ENCODE data around the gene DGKQ.

Gene DGKQ

DNA sequence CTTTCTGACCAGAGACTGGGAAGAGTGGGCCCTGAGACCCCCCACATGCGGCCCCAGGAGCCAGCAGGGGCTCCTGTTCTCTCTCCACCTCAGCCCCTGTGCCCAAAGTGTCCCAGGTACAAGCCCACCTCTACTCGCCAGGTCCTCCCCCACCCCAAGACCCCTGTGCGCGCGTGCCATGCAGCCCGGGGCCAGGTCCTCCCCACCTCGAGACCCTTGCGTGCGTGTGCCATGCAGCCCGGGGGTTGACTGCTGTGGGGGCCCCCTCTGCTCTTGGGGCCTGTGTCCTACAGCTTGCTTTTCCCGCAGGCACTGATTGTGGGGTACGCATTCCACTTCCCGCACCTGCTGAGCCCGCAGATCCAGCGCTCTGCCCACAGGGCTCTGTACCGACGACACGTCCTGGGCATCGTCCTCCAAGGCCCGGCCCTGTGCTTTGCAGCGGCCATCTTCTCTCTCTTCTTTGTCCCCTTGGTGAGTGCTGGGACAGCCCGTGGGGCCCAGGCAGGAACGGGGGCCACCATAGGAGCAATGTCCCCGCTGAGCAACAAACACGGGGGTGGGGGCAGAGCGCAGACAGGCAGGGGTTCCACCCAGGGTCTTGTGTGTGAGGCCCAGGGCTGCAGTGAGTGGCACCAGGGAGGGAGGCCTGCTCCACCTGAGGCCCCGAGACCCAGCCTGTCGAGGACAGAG is 20.3 kb downstream of the DGKQ start:
- no peak overlapping the region for H3K9ac ChIP-seq (ENCODE audit: low read length)
- no peaks in the 10 kb centered on the region for H3K9me2 ChIP-seq (replicated peaks; ENCODE audit: insufficient read depth, low read length)
- no peak overlapping the region for H2AFZ ChIP-seq (ENCODE audit: low read length)
- H3K9me3 ChIP-seq (replicated peaks; ENCODE audit: insufficient read depth, low read length) = no peaks in the 10 kb centered on the region
- DNase-seq = no peak
- H3K27ac ChIP-seq (ENCODE audit: low read length) = no peak overlapping the region
- no peaks in the 10 kb centered on the region for H4K20me1 ChIP-seq (ENCODE audit: insufficient read depth, low read length)
- H3K79me2 ChIP-seq (ENCODE audit: low read length) = no peaks in the 10 kb centered on the region
- no peaks in the 10 kb centered on the region for H3F3A ChIP-seq (ENCODE audit: insufficient read depth, low read length)
- no peak overlapping the region for H3K4me3 ChIP-seq (ENCODE audit: low read length)
- no peaks in the 10 kb centered on the region for H3K4me1 ChIP-seq (ENCODE audit: low read length)
- no peaks in the 10 kb centered on the region for H3K27me3 ChIP-seq (replicated peaks; ENCODE audit: insufficient read depth, low read length)
- TF ChIP-seq EZH2 (optimal IDR thresholded peaks at IDR 0.05; ENCODE audit: low read depth, low read length) = no peak
- TF ChIP-seq EZH2phosphoT487 (IDR thresholded peaks at IDR 0.05; ENCODE audit: low read length) = no peak
- TF ChIP-seq, protein P1, sequence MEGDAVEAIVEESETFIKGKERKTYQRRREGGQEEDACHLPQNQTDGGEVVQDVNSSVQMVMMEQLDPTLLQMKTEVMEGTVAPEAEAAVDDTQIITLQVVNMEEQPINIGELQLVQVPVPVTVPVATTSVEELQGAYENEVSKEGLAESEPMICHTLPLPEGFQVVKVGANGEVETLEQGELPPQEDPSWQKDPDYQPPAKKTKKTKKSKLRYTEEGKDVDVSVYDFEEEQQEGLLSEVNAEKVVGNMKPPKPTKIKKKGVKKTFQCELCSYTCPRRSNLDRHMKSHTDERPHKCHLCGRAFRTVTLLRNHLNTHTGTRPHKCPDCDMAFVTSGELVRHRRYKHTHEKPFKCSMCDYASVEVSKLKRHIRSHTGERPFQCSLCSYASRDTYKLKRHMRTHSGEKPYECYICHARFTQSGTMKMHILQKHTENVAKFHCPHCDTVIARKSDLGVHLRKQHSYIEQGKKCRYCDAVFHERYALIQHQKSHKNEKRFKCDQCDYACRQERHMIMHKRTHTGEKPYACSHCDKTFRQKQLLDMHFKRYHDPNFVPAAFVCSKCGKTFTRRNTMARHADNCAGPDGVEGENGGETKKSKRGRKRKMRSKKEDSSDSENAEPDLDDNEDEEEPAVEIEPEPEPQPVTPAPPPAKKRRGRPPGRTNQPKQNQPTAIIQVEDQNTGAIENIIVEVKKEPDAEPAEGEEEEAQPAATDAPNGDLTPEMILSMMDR (IDR thresholded peaks at IDR 0.05; ENCODE audit: low read length) = no peak
- no peaks in the 10 kb centered on the region for H3K36me3 ChIP-seq (replicated peaks; ENCODE audit: insufficient read depth, low read length)
- H3K4me2 ChIP-seq (ENCODE audit: low read depth, low read length) = no peak overlapping the region

DNA sequence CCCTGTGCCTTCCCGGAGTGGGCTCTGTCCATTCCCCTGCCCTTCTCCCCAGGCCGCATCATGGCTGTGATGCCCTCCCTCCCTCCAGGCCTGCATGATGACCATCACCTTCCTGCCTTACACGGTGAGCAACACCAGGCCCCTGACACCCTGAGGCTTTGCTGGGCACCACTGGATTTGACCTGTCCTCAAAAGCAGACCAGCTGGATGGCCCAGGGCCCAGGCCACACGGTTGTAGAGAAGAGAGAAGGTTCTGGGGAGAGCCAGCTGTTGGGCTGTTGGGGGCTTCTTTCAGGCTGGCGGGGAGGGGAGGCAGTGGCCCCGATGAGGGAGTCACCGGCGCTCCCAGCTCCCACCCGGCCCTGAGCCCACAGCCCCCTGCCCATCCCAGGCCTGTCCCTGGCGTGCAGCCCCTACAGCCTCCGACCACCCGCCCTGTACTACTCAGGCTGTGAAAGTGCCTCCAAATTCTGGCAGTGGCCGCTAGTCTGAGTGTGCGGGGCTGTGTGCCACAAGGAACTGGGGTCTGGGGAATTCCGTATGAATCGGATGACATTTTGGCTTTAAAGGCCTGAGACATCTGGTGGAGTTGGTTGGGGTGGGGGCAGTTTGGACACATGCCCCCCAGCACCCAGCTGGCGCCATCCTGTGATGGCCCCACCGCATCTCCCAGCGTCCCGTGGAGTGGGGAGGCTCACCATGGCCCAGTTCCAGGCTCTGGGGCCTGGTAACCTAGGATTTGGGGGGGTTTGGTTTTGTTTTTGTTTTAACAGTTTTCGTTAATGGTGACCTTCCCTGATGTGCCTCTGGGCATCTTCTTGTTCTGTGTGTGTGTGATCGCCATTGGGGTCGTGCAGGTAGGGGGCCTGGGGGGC is 21.5 kb downstream of the DGKQ start:
- Histone ChIP-seq H3F3A (ENCODE audit: insufficient read depth, low read length) (no peaks in the 10 kb centered on the region), H3K36me3 (replicated peaks; ENCODE audit: insufficient read depth, low read length) (no peaks in the 10 kb centered on the region), H3K9me3 (replicated peaks; ENCODE audit: insufficient read depth, low read length) (no peaks in the 10 kb centered on the region), H3K4me1 (ENCODE audit: low read length) (no peaks in the 10 kb centered on the region), H3K27me3 (replicated peaks; ENCODE audit: insufficient read depth, low read length) (no peaks in the 10 kb centered on the region), H3K9ac (ENCODE audit: low read length) (no peak overlapping the region), H3K79me2 (ENCODE audit: low read length) (no peaks in the 10 kb centered on the region), H3K27ac (ENCODE audit: low read length) (no peak overlapping the region), H3K4me2 (ENCODE audit: low read depth, low read length) (no peak overlapping the region), H3K9me2 (replicated peaks; ENCODE audit: insufficient read depth, low read length) (no peaks in the 10 kb centered on the region), H4K20me1 (ENCODE audit: insufficient read depth, low read length) (no peaks in the 10 kb centered on the region), H2AFZ (ENCODE audit: low read length) (no peak overlapping the region), H3K4me3 (ENCODE audit: low read length) (no peak overlapping the region)
- TF ChIP-seq EZH2 (optimal IDR thresholded peaks at IDR 0.05; ENCODE audit: low read depth, low read length) (no peak), EZH2phosphoT487 (IDR thresholded peaks at IDR 0.05; ENCODE audit: low read length) (no peak)
- TF ChIP-seq, protein P1 (IDR thresholded peaks at IDR 0.05; ENCODE audit: low read length) = no peak
- no peak for DNase-seq

DNA sequence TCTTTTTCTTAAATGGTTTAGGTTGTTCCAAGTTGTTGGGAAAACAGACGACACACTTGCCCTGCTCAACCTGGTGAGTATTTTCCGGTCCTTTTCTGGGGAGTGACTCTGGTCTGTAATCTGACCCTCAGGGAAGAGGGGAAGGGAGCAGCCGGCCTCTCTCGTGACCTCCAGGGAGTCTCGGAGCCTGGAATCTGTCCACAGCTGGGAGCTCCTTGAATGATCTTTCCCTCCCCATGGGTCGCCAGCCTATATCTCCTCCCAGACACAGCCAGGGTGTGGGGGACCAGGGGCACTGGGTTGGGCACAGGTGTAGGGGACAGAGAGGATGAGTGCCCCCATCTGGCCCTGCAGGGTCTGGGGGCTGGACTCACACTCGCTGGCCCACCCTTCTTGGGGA is 22.2 kb downstream of the DGKQ start:
- H3K9me2 ChIP-seq (replicated peaks; ENCODE audit: insufficient read depth, low read length) = no peaks in the 10 kb centered on the region
- H3K9me3 ChIP-seq (replicated peaks; ENCODE audit: insufficient read depth, low read length) = no peaks in the 10 kb centered on the region
- H3K9ac ChIP-seq (ENCODE audit: low read length) = no peak overlapping the region
- no peaks in the 10 kb centered on the region for H3K27me3 ChIP-seq (replicated peaks; ENCODE audit: insufficient read depth, low read length)
- H3K36me3 ChIP-seq (replicated peaks; ENCODE audit: insufficient read depth, low read length) = no peaks in the 10 kb centered on the region
- H3K4me3 ChIP-seq (ENCODE audit: low read length) = no peak overlapping the region
- no peak for DNase-seq
- no peaks in the 10 kb centered on the region for H4K20me1 ChIP-seq (ENCODE audit: insufficient read depth, low read length)
- no peak overlapping the region for H2AFZ ChIP-seq (ENCODE audit: low read length)
- H3K4me2 ChIP-seq (ENCODE audit: low read depth, low read length) = no peak overlapping the region
- H3K79me2 ChIP-seq (ENCODE audit: low read length) = no peaks in the 10 kb centered on the region
- H3F3A ChIP-seq (ENCODE audit: insufficient read depth, low read length) = no peaks in the 10 kb centered on the region
- no peaks in the 10 kb centered on the region for H3K4me1 ChIP-seq (ENCODE audit: low read length)
- no peak overlapping the region for H3K27ac ChIP-seq (ENCODE audit: low read length)
- no peak for TF ChIP-seq EZH2 (optimal IDR thresholded peaks at IDR 0.05; ENCODE audit: low read depth, low read length)
- TF ChIP-seq, protein P1 (IDR thresholded peaks at IDR 0.05; ENCODE audit: low read length) = no peak
- TF ChIP-seq EZH2phosphoT487 (IDR thresholded peaks at IDR 0.05; ENCODE audit: low read length) = no peak
